ENCODE results near the gene NUP93. TPM values are rescaled to one million over a fixed set of nuclear protein-coding genes. Genes with fewer than 3 reads are reported as not detected.

Gene NUP93
- polyA plus RNA-seq, 10 donors = 36.8 to 52.1 (median 45.5) TPM

DNA sequence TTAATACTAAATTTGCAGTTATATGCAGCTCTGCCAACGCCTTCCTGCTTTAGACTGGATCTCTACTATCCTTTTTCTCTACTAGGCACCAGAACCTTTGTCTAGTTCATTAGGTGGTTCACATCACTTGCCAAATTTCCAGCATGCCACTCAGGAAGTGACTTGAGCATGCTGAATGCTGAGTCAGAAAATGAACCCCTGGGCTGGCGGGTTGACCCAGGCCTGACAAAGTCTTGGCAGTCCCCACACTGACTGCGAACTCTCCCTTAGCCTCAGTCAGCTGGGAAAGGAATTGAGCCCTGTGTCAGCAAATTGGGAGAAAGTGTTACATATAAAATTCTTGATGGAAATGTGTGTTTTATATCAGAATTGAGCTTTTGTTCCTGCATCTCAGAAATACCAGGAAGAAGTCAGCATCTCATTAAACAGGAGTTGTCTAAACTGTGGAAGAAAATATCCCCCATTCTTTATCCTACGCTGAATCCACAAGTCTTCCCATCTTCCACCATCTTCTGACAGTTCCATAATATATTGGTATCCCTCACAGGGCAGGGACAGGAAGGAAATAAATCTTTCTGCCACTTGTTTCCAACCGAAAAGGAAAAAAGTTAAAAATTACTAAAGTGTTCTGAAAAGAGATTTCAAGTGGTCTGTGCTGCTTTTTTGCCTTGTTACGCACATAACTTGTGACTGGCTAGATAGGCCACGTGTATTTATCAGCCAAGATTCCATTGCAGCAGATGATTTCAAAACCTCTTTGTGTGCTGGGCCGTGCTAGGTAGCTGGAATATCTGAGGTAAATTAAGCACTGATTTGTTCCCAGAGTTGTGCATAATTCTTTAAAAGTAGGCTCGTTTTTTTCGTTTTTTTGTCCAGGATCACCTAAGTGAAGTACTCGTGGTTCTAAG lies 118.4 kb downstream of the NUP93 start:
- peak in 1 of 3 donors; percentile 26 for DNase-seq

DNA sequence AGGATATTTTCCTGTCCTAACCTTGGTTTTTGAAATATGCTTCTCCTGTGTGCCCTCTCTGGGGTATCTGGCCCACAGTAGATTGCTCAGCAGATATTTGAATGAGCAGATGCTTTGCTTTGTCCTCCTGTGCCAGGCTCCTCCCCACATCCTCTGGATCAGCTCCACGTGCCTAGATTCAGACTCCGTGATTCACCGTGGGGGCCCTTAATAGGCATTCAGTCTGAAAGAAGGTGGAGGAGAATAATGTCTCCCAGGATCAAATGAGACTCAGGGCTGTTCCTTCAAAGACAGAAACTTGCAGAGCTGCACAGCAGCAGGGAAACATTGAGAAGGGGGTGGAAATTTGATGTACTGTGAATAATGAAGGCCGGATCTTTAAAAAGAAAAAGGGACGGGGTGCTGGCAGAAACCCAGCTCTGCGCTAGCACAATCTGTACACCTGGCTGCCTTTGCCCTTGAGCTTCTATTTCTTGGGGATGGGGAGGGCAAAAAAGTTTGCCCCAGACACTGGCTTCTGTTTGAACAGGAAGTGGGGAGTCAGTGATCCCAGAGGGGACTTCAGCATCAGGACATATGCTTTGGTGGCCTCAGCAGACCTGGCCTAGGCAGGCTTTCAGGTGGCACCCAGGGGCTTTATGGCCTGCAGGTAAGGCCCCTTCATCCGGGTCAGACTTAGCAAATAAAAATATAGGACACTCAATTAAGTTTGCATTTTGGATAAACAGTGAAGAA lies 119.2 kb downstream of the NUP93 start:
- DNase-seq = peak in 1 of 3 donors; percentile 43

DNA sequence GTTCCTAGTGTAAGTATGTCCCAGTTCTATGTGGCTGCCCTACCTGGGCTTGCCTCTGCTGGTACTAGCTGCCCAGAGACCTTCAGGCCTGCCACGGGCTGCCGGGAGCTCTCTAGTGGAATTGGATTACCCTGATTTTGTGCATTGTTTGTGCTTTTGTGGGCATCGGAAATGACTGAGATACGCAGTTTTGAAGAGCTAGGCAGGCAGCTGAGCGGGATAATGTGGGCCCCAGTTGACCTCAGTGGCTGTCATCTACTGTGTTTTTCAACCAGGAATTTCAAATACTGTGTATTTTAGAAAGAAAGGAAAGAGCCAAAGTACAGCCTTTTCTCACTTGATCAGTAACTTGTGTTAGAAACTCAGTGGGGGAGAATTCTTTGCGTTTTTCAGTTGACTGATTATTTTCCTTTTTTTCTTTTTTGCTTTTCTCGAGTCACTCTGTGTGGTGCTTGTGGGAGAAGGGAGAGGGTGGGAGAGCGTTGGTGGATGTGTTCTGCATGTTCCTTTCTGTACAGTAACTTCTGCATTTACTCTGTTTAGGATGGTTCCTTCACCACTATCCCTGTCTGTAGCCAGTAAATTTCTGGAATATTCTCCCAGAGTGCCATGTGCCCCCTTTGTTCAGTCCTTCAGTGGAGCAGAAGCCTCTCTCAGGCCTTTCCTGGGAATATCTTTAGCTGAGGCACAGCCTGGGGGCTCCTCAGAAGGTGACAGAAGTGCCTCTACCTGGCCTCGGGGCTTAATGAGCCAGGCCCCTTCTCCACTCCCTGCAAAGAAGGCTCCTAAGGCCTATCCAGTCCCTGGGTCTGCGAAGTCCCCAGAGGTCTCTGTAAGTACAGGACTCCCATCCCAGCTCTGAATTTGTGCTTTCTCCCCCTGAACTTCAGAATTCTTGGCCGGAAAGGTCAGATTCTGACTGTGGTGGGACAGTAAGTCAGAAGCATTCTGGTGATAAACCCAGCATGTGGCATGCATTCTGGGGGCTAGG lies 120.1 kb downstream of the NUP93 start:
- DNase-seq = peak in 1 of 3 donors; percentile 9

DNA sequence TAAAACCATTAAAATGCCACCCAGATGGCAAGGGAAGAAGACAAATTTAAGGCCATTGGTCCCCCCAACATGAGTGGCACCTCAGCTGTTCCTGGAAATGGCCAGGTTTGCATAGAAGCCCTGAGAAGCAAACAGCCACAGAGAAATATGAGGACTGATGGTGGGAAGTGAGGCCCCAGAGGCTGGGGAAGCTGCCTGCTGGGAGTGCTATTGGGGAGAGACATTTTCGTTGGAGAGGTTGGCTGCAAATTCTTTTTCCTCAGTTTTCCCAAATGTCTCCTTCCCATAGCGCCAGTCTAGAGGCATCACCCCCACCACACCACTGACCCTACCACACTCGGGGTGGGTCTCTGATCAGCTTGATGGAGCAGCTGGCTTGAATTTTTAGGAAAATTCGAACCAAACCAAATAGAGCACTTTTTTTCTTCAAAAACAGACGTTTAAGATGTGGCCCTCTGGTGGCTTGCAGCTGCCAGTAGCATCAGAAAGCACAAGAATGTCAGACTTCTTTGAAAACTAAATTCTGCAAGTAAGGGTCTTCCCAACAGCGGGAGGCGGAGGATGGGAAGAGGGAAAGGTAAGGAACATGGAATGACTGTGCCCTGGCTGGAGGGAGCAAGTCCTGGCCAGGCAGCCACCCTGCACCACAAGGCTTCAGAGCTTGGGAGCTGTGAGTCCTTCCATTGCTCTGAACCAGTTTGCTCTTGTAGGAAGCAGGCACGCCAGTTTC lies 121.9 kb downstream of the NUP93 start:
- DNase-seq = peak in 1 of 3 donors; percentile 40

DNA sequence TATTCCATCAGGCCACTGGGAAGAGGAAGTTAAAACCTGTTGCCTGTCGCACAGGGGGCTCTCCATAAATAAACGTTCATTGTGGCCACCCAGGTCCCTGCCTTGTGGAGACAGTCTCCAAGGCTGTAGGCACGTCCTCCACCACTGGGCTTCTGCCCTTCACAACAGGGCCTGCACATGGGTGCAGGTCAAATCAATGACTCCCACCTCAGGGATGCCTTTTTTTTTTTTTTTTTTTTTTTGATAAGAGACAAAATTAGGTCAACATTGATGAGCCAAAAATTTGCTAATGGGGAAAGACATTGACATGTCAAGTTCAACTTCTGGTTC lies 122.4 kb downstream of the NUP93 start:
- DNase-seq = no peak

DNA sequence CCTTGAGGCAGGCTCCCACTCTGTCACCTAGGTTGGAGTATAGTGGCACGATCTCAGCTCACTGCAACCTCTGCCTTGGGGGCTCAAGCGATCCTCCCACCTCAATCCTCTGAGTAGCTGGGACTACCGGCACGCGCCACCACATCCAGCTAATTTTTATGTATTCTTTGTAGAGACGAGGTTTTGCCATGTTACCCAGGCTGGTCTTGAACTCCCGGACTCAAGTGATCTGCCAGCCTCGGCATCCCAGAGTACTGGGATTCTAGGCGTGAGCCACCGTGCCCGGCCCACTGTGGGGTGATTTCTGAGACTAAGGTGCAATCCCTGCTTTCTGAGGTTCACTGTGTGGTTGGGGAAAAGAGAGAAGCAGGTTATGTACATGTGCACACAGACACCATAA lies 123.0 kb downstream of the NUP93 start:
- DNase-seq = no peak

DNA sequence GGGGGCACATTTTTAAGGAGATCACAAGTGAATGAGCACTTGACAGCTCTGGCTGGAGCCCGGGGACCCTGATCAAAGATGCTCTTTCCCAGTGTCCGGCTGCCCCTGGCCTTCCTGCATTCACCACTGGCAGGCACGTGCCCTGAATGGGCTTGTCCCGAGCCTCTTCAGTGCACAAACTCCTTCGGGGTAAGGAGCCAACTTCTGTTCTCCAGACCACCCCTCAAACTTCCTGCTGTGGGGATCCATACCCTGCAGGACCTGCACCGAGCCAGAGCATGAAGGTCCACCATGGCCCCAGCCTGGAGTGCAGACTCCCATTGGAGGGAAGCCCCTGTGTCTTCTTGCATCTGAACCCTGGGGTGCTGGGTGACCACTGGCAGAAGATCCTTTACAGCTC lies 125.3 kb downstream of the NUP93 start:
- no peak for DNase-seq

DNA sequence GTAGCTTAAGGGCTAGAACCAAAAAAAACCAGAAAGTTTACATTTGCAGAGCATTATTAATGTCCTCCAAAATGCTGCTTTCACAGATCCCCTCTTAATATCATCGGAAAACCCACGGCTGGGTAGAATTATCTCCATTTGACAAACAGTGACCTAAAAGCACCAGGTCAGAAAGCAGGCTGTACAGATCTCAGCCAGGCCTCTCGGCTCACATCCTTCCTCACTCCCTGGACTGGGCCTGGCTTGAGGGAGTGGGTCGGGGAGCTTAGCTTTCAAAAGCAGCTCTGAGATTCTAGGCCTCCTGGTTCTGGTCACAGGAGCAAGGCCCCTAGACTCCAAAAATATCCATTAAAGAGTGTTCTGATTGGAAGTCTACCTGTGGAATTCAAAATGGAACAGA lies 126.0 kb downstream of the NUP93 start:
- no peak for DNase-seq

DNA sequence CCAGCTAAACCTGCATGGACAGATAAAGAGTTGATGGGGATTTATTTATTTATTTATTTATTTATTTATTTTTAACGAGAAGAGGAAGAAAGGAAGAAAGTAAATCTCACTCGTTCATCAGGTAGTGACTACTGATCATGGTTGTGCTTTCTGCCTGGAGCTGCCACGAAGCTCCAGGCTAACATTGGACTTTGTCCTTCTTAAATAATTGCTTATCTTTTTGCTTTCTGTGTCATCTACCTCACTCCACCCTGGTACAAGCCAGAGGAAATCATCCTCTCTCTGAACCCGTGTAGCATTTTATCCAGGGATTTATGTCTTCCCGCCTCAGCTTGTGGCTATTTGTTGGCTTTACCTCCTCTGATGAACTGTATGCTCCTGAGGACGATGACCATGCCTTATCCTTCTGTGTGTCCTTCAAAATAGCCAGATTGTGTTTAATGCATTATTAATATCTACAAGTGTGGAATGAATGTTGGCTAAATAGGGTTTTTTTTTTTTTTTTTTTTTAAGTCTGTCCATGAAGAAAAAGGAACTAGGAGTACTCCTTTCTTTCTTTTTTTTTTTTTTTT lies 127.0 kb downstream of the NUP93 start:
- no peak for DNase-seq

DNA sequence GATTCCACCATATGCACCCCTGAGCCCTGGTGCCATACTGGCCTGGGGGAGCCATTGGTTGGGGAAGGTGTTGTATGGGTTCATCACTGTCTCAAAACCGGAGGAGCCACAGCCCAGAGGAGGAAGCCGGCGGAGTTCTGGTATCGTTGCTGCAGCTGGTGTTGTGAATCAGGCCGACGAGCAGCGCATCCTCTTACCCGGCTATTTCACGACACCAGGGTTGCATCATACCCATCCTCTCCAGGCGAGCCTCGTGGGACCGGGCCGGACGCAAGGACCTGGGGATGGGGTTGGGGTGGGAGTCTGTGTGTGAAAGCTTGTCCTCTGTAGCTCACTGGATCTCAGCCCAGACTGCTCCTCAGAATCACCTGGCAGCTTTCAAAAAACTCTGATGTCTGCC lies 128.4 kb downstream of the NUP93 start:
- DNase-seq = no peak

DNA sequence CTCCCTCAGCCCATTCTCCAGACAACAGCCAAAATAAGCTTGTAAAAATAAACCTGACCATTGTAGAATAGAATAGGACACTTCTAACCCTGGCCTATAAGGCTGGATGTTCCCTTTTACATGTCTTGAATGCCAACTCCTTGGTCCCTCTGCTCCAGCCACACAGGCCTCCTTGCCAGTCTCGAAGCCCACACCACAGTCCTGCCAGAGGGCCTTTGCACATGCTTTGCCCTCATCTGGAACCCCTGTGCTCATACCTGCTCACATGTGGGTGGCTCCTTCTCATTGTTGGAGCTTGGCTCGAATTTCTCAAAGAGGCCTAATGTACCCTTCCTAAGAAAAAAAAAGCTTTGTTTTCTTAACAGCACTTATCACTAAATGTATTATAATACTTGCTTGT lies 129.7 kb downstream of the NUP93 start:
- no peak for DNase-seq

DNA sequence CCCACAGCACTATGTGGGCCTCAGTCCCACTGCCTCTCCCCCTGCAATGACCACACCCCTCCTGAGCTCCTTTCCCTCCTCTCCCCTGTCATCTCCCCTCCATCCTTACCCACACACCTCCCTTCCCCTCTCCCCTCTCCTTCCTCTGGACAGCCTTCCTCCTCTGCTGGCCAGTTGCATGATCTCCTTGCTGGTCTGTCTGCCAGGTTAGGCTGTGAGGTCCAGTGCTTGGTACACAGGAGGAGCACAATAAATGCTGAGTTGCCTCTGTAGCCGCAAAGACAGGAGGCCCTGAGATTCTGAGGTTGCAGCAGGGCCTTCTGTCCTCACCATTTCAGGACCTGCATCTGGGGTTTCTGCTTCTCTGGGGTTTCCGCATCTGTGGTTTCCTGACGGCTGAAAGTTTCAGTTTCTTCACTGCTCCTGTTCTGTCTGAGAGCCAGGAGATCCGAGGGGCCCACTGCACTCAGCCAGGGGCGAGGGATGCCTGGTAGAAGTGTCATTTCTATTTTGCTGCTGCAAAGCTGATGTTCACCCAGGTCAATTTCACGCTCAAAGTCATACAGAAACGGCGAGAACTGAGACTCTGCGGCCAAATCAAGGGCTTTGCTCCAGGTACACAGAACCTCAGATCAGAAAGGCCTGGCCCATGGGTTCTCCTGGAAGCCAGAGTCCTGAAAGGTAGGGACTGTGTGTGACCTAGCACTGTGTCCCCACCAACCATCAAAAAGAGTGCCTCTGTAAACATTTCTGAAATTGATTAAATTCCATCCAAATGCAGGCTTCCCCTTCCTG lies 130.5 kb downstream of the NUP93 start:
- peak in 1 of 3 donors; percentile 51 for DNase-seq

DNA sequence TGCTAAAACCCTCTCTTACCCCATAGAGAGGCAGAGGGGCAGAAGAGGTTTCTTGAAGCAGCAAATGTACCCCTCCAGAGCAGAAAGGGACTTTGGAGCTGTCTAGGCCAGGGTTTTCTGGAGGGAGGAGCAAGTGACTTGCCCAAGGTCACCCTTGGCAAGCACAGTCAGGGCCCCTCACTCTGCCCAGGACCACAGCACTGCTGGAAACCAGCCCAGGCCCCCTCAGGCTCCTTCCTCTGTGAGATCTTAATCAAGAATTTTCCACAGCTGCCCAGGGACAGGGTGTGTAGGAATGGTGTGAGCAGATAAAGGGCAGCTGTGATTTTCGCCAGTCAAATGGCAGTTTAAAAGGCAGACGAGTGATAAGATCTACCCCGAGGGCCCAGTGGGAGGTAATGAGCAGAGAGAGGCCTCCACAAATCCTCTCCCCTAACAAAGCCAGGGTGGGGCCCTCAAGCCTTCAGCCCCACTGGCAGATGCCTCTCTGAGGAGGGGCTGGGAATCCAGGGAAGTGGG lies 131.2 kb downstream of the NUP93 start:
- no peak for DNase-seq

DNA sequence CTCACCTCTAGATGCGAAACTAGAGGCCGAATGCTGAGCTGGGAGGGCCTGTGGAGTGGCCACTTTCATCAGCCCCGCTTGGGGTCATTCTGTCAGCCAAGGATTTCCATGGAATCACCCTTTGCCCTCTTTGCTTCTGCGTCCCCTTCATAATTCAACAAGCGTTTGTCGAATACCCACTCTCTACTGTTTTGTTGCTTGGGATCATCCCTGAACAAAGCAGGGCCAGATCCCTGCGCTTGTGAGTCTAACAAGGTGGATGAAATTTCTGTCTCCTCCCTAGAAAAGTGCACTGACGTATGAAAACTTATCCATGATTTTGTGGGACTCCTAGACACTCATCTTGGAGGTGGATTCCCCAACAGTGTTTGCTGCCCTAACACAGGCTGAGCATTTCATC lies 131.8 kb downstream of the NUP93 start:
- no peak for DNase-seq

DNA sequence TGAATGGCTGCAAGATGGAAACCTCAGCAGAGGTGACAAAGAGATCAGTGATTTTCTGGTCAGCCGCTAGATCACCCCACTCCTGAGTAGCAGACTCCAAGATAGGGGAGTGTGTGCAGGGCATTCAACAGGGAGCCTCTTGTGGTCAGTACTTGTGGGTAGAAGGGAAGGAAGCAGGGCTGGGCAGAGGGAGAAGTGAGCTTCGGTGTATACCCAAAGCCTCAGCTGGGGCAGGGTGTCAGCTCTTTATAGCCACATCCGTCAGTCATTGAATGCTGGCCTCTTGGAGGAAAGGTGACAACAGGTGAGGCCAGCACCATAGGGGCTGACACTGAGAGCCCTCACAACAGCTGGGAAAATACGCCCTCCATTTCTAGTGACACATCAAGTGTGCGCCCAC lies 132.8 kb downstream of the NUP93 start:
- DNase-seq = no peak

DNA sequence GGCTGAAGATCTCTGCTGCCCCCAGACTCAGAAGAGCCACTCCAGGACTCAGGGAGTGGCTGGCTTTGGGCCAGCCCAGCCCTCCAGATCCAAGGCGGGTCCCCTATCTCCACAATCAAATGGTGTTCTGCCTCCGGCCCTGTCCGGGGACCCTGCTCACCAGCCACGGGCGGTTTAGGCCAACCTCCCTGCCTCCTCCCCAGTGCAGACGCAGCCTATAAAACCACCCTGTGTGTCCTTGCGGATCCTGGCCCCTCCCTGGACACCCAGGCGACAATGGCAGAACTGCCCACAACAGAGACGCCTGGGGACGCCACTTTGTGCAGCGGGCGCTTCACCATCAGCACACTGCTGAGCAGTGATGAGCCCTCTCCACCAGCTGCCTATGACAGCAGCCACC lies 135.0 kb downstream of the NUP93 start, which contains the start of gene SLC12A3:
TSS of gene SLC12A3 (plus strand) at position 248 of the 400 bp plus-strand sequence. CDS start at position 277, 29 bp downstream.
- no peak for DNase-seq

DNA sequence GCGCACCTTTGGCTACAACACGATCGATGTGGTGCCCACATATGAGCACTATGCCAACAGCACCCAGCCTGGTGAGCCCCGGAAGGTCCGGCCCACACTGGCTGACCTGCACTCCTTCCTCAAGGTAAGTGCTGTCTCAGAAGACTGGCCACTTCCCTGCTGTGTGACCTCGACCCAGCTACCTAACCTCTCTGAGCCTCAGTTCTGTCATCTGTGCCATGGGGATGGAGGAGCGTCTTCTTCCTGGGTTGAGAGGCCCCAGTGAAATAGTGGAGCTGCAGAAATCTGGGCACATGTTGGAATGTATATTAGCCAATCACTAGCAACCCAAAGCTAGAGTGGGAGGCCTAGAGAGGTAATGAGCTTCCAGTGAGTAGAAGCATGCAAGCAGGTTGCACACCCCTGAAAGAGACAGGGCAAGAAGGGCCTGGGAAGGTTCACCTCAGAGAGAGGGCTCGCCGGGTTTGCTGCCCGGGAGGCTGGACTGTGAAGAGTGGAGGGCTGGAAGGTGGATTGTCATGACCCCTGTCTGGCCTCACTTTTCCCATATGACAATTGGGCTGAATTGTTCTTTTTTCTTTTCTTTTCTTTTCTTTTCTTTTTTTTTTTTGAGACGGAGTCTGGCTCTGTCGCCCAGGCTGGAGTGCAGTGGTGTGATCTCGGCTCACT lies 135.6 kb downstream of the NUP93 start:
- no peak for DNase-seq

DNA sequence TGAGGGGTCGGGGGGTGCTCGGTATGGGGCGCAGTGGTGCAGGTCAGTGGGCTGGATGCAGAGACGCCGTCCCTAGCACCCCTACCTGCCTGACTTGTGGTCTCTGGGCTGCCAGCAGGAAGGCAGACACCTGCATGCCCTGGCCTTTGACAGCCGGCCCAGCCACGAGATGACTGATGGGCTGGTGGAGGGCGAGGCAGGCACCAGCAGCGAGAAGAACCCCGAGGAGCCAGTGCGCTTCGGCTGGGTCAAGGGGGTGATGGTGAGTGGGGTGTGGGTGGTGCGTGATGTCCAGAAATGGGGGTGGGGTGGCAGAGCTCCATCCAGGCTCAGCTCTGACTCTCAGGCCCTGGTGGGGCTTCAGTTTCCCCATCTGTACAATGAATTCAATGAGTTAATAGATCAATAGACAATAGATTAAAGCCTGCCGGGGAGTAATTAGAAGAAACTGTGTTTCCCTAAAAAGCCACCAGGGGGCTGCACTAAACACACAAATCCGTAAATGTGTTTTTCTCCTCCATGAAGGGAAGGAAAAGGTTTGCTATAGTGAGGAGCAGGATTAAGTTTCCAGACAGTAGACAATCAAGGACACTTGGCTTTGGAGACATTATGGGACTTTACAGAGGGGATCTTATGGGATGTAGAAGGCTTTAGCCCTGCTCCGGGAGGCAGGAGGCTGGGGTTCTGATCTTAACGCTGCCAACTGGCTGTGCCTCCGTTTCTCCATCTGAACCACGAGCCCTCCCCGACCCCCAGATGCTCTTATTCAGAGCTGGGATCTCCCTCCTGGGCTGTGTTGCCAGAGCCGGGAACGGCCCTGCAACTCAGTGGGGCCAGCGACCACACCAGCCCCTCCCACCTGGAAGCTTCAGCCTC lies 137.3 kb downstream of the NUP93 start:
- peak; percentile 60 to 80 (median 65) for DNase-seq

Data from muscle of back (tissue), 11 donors.